Dermis blood vessel endothelial cell (primary cell): ENCODE measurements around the gene OR7G3. TPM values are rescaled to one million over a fixed set of nuclear protein-coding genes. Genes with fewer than 3 reads are reported as not detected.

Source experiments
- DNase-seq: peaks from one replicate; pipeline ENCODE4 v3.0.0; 2010
- total RNA-seq: library from RNA; depleted of rRNA; stranded (reverse); fragments of >200 nt; gene quantifications from 2 replicates; pipeline ENCODE4 v1.2.3, GENCODE V29; 2014

OR7G3 gene
- total RNA-seq: not detected in 2 replicates

- DNase-seq: no peak
Observed at GRCh38 chr19:9126900-9127405, at the start of gene OR7G3. Gene OR7G3 (minus strand): TSS chr19:9126950. CDS start chr19:9126950, 0 bp downstream.

- DNase-seq: no peak
Observed at GRCh38 chr19:9175326-9175725, 48.6 kb upstream of the OR7G3 start.

- no peak for DNase-seq
Observed at GRCh38 chr19:9171393-9171991, 44.7 kb upstream of the OR7G3 start.

GRCh38 chr19:9166846-9167245 is 40.1 kb upstream of the OR7G3 start:
- no peak for DNase-seq

GRCh38 chr19:9165261-9165660 is 38.5 kb upstream of the OR7G3 start:
- DNase-seq: no peak

- no peak for DNase-seq
Observed at GRCh38 chr19:9161427-9161826, 34.7 kb upstream of the OR7G3 start.

GRCh38 chr19:9159891-9160290 is 33.1 kb upstream of the OR7G3 start:
- DNase-seq: no peak

GRCh38 chr19:9156304-9156703 is 29.6 kb upstream of the OR7G3 start:
- no peak for DNase-seq

GRCh38 chr19:9155591-9155990 is 28.8 kb upstream of the OR7G3 start:
- no peak for DNase-seq

GRCh38 chr19:9151367-9151766 is 24.6 kb upstream of the OR7G3 start:
- DNase-seq: no peak

GRCh38 chr19:9150650-9151049 is 23.9 kb upstream of the OR7G3 start:
- no peak for DNase-seq

- DNase-seq: no peak
Observed at GRCh38 chr19:9149997-9150396, 23.2 kb upstream of the OR7G3 start.

- DNase-seq: no peak
Observed at GRCh38 chr19:9148697-9149096, 21.9 kb upstream of the OR7G3 start.

GRCh38 chr19:9146882-9147281 is 20.1 kb upstream of the OR7G3 start:
- no peak for DNase-seq

GRCh38 chr19:9144920-9145319 is 18.2 kb upstream of the OR7G3 start:
- peak; percentile 18 for DNase-seq

- peak; percentile 95 for DNase-seq
Observed at GRCh38 chr19:9140159-9140874, 13.6 kb upstream of the OR7G3 start, which contains the start of gene ZNF317. Gene ZNF317 (plus strand): TSS chr19:9140397. CDS start chr19:9156017, 15,620 bp downstream.

- DNase-seq: no peak
Observed at GRCh38 chr19:9139609-9140158, 12.9 kb upstream of the OR7G3 start.

GRCh38 chr19:9132422-9132821 is 5.7 kb upstream of the OR7G3 start:
- DNase-seq: no peak

GRCh38 chr19:9130965-9131364 is 4.2 kb upstream of the OR7G3 start:
- no peak for DNase-seq

GRCh38 chr19:9128171-9128570 is 1.4 kb upstream of the OR7G3 start:
- peak; percentile 96 for DNase-seq

GRCh38 chr19:9116547-9116946 is 10.2 kb downstream of the OR7G3 start:
- no peak for DNase-seq

GRCh38 chr19:9115307-9115813 is 11.4 kb downstream of the OR7G3 start, which contains the start of gene OR7G1:
Gene OR7G1 (minus strand): TSS chr19:9115763. CDS start chr19:9115763, 0 bp downstream.
- no peak for DNase-seq

- DNase-seq: no peak
Observed at GRCh38 chr19:9109959-9110358, 16.8 kb downstream of the OR7G3 start.

- no peak for DNase-seq
Observed at GRCh38 chr19:9107375-9107774, 19.4 kb downstream of the OR7G3 start, which contains the start of gene OR7G2. Gene OR7G2 (minus strand): TSS chr19:9107475. CDS start chr19:9103243, 4,232 bp downstream.
